ENCODE data around the gene CEP120. TPM values are rescaled to one million over a fixed set of nuclear protein-coding genes. Genes with fewer than 3 reads are reported as not detected.
A peak's percentile ranks its signal among the peaks of the same experiment; 100 is the strongest.
"Not testable (repeated sequence)": the region's sequence is repeated elsewhere in the genome, so short reads cannot be mapped to it uniquely, and the experiment has no call there.

The CEP120 gene
- total and polyA plus RNA-seq, 4 donors = 5.0 to 29.6 (median 12.6) TPM

- TF ChIP-seq, protein P1, sequence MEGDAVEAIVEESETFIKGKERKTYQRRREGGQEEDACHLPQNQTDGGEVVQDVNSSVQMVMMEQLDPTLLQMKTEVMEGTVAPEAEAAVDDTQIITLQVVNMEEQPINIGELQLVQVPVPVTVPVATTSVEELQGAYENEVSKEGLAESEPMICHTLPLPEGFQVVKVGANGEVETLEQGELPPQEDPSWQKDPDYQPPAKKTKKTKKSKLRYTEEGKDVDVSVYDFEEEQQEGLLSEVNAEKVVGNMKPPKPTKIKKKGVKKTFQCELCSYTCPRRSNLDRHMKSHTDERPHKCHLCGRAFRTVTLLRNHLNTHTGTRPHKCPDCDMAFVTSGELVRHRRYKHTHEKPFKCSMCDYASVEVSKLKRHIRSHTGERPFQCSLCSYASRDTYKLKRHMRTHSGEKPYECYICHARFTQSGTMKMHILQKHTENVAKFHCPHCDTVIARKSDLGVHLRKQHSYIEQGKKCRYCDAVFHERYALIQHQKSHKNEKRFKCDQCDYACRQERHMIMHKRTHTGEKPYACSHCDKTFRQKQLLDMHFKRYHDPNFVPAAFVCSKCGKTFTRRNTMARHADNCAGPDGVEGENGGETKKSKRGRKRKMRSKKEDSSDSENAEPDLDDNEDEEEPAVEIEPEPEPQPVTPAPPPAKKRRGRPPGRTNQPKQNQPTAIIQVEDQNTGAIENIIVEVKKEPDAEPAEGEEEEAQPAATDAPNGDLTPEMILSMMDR (IDR thresholded peaks at IDR 0.05; ENCODE audit: control extremely low read depth, extremely low read depth) = no peak
- DNase-seq (no peak), ATAC-seq (ENCODE audit: insufficient read depth, low FRiP score) (no peak)
- Histone ChIP-seq H3K27ac (ENCODE audit: low read depth in 1 of 2, low read length in 1 of 2) (no peak overlapping the region), H3K9ac (ENCODE audit: insufficient read depth in 1 of 2, low read length in 2 of 2) (no peak overlapping the region), H3K36me3 (ENCODE audit: control insufficient read depth in 4 of 4, insufficient read depth in 4 of 4, low read length in 4 of 4) (peaks cover 0 to 3% (median 0%) of the 10 kb centered on the region in 4 donors), H3K27me3 (ENCODE audit: control insufficient read depth in 3 of 3, insufficient read depth in 3 of 3, low read length in 2 of 3) (no peaks in the 10 kb centered on the region), H3K9me3 (ENCODE audit: control insufficient read depth in 4 of 4, insufficient read depth in 3 of 4, low read length in 3 of 4) (no peaks in the 10 kb centered on the region), H3K4me1 (ENCODE audit: control insufficient read depth in 5 of 5, insufficient read depth in 5 of 5, low read length in 5 of 5) (no peaks in the 10 kb centered on the region), H3K4me3 (no peak overlapping the region)
- 93 to 98% methylated on average over 1 of the region's 1 CpG for WGBS, 2 donors
Measured at GRCh38 chr5:123350742-123351141, 72.5 kb downstream of the CEP120 start.

DNA sequence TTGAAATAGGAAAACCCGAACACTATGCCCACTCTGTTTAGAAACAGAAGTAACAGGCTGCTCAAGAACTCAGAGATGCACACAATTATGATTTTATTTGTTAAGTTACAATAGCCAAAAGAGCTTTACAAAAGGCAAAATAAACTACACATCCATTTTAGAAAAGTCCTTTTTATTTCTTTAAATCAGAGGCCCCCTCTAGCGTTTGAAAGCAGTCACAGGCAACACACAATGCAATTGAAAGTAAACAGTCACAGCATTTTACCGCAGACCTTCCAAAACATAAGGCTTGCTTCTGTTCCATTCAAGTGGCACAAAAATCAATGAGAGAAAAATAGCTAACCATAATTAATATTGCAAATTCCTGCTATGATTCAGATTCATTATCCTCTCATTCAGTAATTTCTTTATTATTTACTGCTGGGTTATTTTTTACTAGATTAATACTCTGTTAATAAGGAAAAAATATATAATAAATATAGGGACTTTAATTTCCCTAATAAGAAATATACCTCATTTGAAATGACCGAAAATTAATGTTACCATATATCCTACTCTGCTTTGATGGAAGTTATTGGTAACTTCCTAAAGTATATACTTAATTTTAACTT lies 78.3 kb downstream of the CEP120 start:
- Histone ChIP-seq H3K27ac (ENCODE audit: low read depth in 1 of 2, low read length in 1 of 2) (no peak overlapping the region), H3K9ac (ENCODE audit: insufficient read depth in 1 of 2, low read length in 2 of 2) (peak overlapping the region in 1 of 2 donors; percentile 43), H3K4me3 (no peak overlapping the region), H3K9me3 (ENCODE audit: control insufficient read depth in 4 of 4, insufficient read depth in 3 of 4, low read length in 3 of 4) (no peaks in the 10 kb centered on the region), H3K27me3 (ENCODE audit: control insufficient read depth in 3 of 3, insufficient read depth in 3 of 3, low read length in 2 of 3) (no peaks in the 10 kb centered on the region), H3K36me3 (ENCODE audit: control insufficient read depth in 4 of 4, insufficient read depth in 4 of 4, low read length in 4 of 4) (peaks cover 0 to 3% (median under 1%) of the 10 kb centered on the region in 4 donors), H3K4me1 (ENCODE audit: control insufficient read depth in 5 of 5, insufficient read depth in 5 of 5, low read length in 5 of 5) (peaks cover 0 to 8% (median 0%) of the 10 kb centered on the region in 5 donors)
- TF ChIP-seq, protein P1 (IDR thresholded peaks at IDR 0.05; ENCODE audit: control extremely low read depth, extremely low read depth) = peak; percentile 26
- peak; percentile 32 to 89 (median 87) for DNase-seq
- ATAC-seq (ENCODE audit: insufficient read depth, low FRiP score) = no peak
- 49 to 65% methylated on average over 4 of the region's 4 CpGs for WGBS, 2 donors

DNA sequence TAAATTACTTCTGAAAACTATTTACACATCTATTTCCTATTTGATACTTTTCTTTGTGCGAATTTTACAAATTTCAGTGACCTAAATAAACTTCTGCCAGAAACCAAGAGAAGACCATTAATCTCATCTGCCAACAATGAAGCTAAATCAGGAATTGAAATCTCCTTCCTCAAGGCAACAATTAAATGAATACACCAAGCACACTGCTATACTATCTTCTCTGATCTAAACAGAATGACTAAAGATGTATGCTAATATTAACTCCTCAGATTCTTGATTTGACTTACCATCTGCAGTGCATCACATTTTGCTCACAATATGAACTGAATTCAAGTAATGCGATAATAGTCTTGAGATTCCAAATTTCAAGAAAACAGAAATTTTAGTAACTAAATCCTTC lies 82.3 kb downstream of the CEP120 start:
- Histone ChIP-seq H3K27me3 (ENCODE audit: control insufficient read depth in 3 of 3, insufficient read depth in 3 of 3, low read length in 2 of 3) (no peaks in the 10 kb centered on the region), H3K27ac (ENCODE audit: low read depth in 1 of 2, low read length in 1 of 2) (no peak overlapping the region), H3K36me3 (ENCODE audit: control insufficient read depth in 4 of 4, insufficient read depth in 4 of 4, low read length in 4 of 4) (peaks cover 0 to 1% (median 0%) of the 10 kb centered on the region in 4 donors), H3K4me1 (ENCODE audit: control insufficient read depth in 5 of 5, insufficient read depth in 5 of 5, low read length in 5 of 5) (peaks cover 0 to 8% (median 0%) of the 10 kb centered on the region in 5 donors), H3K4me3 (no peak overlapping the region), H3K9ac (ENCODE audit: insufficient read depth in 1 of 2, low read length in 2 of 2) (no peak overlapping the region), H3K9me3 (ENCODE audit: control insufficient read depth in 4 of 4, insufficient read depth in 3 of 4, low read length in 3 of 4) (no peaks in the 10 kb centered on the region)
- no peak for DNase-seq
- no peak for ATAC-seq (ENCODE audit: insufficient read depth, low FRiP score)
- WGBS, 2 donors = 57 to 80% methylated on average over 2 of the region's 2 CpGs
- TF ChIP-seq, protein P1 (IDR thresholded peaks at IDR 0.05; ENCODE audit: control extremely low read depth, extremely low read depth) = no peak

- 83 to 86% methylated on average over 9 of the region's 9 CpGs for WGBS, 2 donors
Measured at GRCh38 chr5:123308377-123308776, 114.8 kb downstream of the CEP120 start.

More at GRCh38 chr5:123308377-123308776, 114.8 kb downstream of the CEP120 start:
- H3K27ac ChIP-seq (ENCODE audit: low read depth in 1 of 2, low read length in 1 of 2); H3K27me3 ChIP-seq (ENCODE audit: control insufficient read depth in 3 of 3, insufficient read depth in 3 of 3, low read length in 2 of 3); H3K4me1 ChIP-seq (ENCODE audit: control insufficient read depth in 5 of 5, insufficient read depth in 5 of 5, low read length in 5 of 5); DNase-seq; H3K36me3 ChIP-seq (ENCODE audit: control insufficient read depth in 4 of 4, insufficient read depth in 4 of 4, low read length in 4 of 4); ATAC-seq (ENCODE audit: insufficient read depth, low FRiP score); H3K4me3 ChIP-seq; H3K9ac ChIP-seq (ENCODE audit: insufficient read depth in 1 of 2, low read length in 2 of 2); H3K9me3 ChIP-seq (ENCODE audit: control insufficient read depth in 4 of 4, insufficient read depth in 3 of 4, low read length in 3 of 4): not testable (repeated sequence)
